BLaER1 treated with 17β-estradiol and CSF1 and Interleukin-3, amounts not matched to agents 10 nM and 100 nM (cell line): ENCODE data around the gene ZBED1.
"Not testable (repeated sequence)": the region's sequence is repeated elsewhere in the genome, so short reads cannot be mapped to it uniquely, and the experiment has no call there.

Experiments used
- H3K27ac ChIP-seq, 11 experiments: shearing (Covaris generic); formaldehyde crosslinking; 2 replicates each; pipeline ENCODE4 v1.8.1; 2022
- H3K27me3 ChIP-seq, 11 experiments: shearing (Covaris generic); formaldehyde crosslinking; 2 replicates each; pipeline ENCODE4 v1.8.1; 2022
- H3K36me3 ChIP-seq, 11 experiments: shearing (Covaris generic); formaldehyde crosslinking; 2 replicates each; pipeline ENCODE4 v1.8.1; 2022
- H3K4me1 ChIP-seq, 10 experiments: shearing (Covaris generic); formaldehyde crosslinking; 2 replicates each; pipeline ENCODE4 v1.8.1; 2022
- H3K4me2 ChIP-seq, 11 experiments: shearing (Covaris generic); formaldehyde crosslinking; 2 replicates each; pipeline ENCODE4 v1.8.1; 2022
- H3K4me3 ChIP-seq, 10 experiments: shearing (Covaris generic); formaldehyde crosslinking; 2 replicates each; pipeline ENCODE4 v1.8.1; 2022
- H3K9ac ChIP-seq, 11 experiments: shearing (Covaris generic); formaldehyde crosslinking; 2 replicates each; pipeline ENCODE4 v1.8.1; 2022
- H3K9me3 ChIP-seq, 11 experiments: shearing (Covaris generic); formaldehyde crosslinking; replicated peaks in 1 of 11; 2 replicates each; pipeline ENCODE4 v1.8.1; 2022
- H4K20me1 ChIP-seq, 11 experiments: shearing (Covaris generic); formaldehyde crosslinking; 2 replicates each; pipeline ENCODE4 v1.8.1; 2022
- Cebpa-rat ChIP-seq, 11 experiments: shearing (Covaris generic); IDR thresholded peaks; 2 replicates each; pipeline ENCODE4 v1.8.1; 2022

ZBED1 gene

DNA sequence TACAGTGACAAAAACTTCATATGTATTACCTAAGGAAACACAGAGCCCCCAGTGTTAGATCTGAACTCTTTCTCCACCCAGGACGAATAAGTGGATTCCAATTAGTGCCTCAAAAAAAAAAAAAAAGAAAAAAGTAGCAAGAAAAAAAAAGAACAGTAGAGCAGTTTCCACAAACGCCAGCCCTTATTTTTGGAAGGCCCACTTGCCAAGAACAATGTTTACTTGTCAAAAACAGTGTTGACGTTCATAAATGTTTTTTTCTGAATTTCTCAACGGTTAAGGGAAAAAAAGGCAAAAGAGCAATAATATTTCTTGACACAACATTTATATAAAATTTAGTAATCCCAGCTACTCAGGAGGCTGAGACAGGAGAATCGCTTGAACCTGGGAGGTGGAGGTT, 38.7 kb downstream of the ZBED1 start:
- no peaks in the 10 kb centered on the region for H3K27me3 ChIP-seq
- no peak overlapping the region for H3K4me3 ChIP-seq
- 0 out of 22 replicates have a peak overlapping the region, but pooled peaks of 1 of the 11 experiments have one; percentile 12 for H3K4me2 ChIP-seq
- H3K4me1 ChIP-seq, result peaks cover 0 to 11% (median 6%) of the 10 kb centered on the region in 10 experiments; a peak in 10 of 20 replicates
- TF ChIP-seq Cebpa-rat (IDR thresholded peaks at IDR 0.05), result no peak
- H3K36me3 ChIP-seq, result peaks cover 14 to 46% (median 27%) of the 10 kb centered on the region in 11 experiments; a peak in 21 of 22 replicates
- H3K9me3 ChIP-seq, result peaks cover 6 to 26% (median 13%) of the 10 kb centered on the region in 11 experiments; a peak in 19 of 22 replicates
- no peak overlapping the region; a peak in 1 of 22 replicates for H3K9ac ChIP-seq
- peaks cover 41 to 94% (median 76%) of the 10 kb centered on the region in 11 experiments; a peak in 20 of 22 replicates for H4K20me1 ChIP-seq
- no peak overlapping the region for H3K27ac ChIP-seq

DNA sequence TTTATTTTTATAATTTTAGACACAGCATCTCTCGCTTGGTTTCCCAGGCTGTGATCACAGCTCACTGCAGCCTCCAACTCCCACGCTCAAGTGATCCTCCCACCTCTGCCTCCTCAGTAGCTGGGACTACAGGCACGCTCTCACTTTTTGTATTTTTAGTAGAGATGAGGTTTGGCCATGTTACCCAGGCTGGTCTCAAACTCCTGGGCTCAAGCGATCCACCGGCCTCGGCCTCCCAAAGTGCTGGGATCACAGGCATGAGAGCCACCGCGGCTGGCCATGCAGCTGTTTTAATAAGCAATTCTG, 39.1 kb downstream of the ZBED1 start:
- peak overlapping the region in 2 of 11 experiments; percentile 12 to 19; a peak in 2 of 22 replicates for H3K4me2 ChIP-seq
- H4K20me1 ChIP-seq, result peaks cover 37 to 94% (median 76%) of the 10 kb centered on the region in 11 experiments; a peak in 20 of 22 replicates
- H3K36me3 ChIP-seq, result peaks cover 14 to 43% (median 29%) of the 10 kb centered on the region in 11 experiments; a peak in 21 of 22 replicates
- H3K9ac ChIP-seq, result no peak overlapping the region; a peak in 1 of 22 replicates
- H3K4me1 ChIP-seq, result peaks cover 0 to 11% (median 6%) of the 10 kb centered on the region in 10 experiments; a peak in 10 of 20 replicates
- H3K4me3 ChIP-seq, result no peak overlapping the region
- TF ChIP-seq Cebpa-rat (IDR thresholded peaks at IDR 0.05), result no peak
- no peaks in the 10 kb centered on the region for H3K27me3 ChIP-seq
- H3K9me3 ChIP-seq, result peaks cover 6 to 26% (median 13%) of the 10 kb centered on the region in 11 experiments; a peak in 19 of 22 replicates
- no peak overlapping the region for H3K27ac ChIP-seq

DNA sequence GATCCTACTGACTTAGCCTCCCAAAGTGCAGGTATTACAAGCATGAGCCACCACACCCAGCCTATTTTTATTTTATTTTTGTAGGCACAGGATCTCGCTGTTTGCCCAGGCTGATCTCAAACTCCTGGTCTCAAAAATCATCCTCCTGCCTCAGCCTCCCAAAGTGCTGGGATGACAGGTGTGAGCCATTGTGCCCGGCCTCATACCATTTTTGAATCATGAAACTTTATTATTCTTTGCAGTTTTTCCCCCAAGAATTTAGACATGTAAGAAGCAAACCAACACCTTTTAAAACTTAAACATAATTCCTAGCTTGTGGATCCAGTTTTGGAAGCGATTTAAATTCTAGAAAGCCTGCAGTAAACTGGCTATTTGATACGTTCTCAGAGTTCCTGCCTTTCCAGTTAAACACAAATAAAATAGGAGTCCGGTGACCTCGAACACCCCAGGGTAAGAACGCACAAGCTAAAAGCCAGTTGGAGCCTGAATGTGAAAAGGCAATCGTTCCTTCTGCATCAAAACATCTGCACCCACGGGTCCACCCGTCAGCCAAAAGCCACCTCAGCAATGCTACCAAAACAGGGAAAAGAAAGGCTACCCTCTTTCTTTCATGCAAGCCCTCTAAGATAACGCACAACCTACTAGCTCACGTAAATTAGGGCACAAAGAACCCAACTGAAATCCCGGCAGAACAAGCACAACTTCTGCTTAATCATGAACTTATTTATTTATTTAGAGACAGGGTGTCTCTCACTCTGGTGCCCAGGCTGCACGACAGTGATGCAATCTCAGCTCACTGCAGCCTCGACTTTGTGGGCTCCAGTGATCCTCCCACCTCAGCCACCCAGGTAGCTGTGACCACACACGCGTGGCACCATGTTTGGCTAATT, 39.7 kb downstream of the ZBED1 start:
- peaks cover 0 to 11% (median 6%) of the 10 kb centered on the region in 10 experiments; a peak in 10 of 20 replicates for H3K4me1 ChIP-seq
- H3K27me3 ChIP-seq, H3K9ac ChIP-seq, H3K27ac ChIP-seq, H3K4me3 ChIP-seq: not testable (repeated sequence)
- H3K9me3 ChIP-seq, result peaks cover 6 to 21% (median 13%) of the 10 kb centered on the region in 11 experiments; a peak in 19 of 22 replicates
- H4K20me1 ChIP-seq, result peaks cover 32 to 94% (median 75%) of the 10 kb centered on the region in 11 experiments; a peak in 20 of 22 replicates
- H3K4me2 ChIP-seq, result peak overlapping the region in 2 of 11 experiments; percentile 12 to 19; a peak in 2 of 22 replicates
- peaks cover 14 to 37% (median 24%) of the 10 kb centered on the region in 11 experiments; a peak in 21 of 22 replicates for H3K36me3 ChIP-seq

DNA sequence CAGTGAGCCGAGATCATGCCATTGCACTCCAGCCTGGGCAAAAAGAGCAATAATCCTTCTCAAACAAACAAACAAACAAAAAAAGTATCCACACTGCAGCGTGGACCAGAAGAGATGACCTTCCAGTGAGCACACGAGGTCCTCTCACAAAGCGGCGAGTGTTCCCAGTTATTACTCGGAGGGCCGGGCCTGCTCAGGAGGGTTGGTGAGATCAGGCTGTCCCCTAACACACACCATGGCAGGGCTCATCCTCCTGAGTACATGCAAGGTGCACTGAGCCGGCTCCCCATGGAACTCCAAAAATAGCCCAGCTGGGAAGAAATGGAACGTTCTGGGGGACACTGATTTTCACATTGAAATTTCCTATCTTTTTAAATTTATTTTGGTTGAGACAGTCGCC, 40.7 kb downstream of the ZBED1 start:
- H3K9ac ChIP-seq, H3K27me3 ChIP-seq, H3K4me2 ChIP-seq, H3K27ac ChIP-seq, H3K4me3 ChIP-seq: not testable (repeated sequence)
- H3K9me3 ChIP-seq, result peaks cover 6 to 20% (median 12%) of the 10 kb centered on the region in 11 experiments; a peak in 19 of 22 replicates
- H4K20me1 ChIP-seq, result peaks cover 25 to 94% (median 72%) of the 10 kb centered on the region in 11 experiments; a peak in 20 of 22 replicates
- H3K4me1 ChIP-seq, result peaks cover 0 to 11% (median 6%) of the 10 kb centered on the region in 10 experiments; a peak in 10 of 20 replicates
- H3K36me3 ChIP-seq, result peaks cover 15 to 36% (median 25%) of the 10 kb centered on the region in 11 experiments; a peak in 21 of 22 replicates

DNA sequence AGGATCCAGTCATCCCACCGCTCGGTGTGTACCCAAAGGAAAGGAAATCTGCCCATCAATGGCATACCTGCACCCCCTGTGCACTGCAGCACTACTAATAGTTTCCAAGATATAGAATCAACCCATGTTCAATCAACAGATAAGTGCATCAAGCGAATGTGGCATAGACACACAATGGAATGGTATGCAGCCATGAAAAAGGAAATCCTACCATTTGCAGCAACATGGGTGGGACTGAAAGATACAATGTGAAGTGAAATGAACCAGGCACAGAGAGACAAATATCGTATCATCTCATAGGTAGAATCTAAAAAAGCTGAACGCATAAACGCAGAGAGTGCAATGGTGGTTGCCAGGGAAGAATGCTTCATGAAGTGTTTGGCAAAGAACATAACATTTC, 42.5 kb downstream of the ZBED1 start:
- H3K27me3 ChIP-seq, result no peaks in the 10 kb centered on the region
- H3K9me3 ChIP-seq, result peaks cover 9 to 28% (median 19%) of the 10 kb centered on the region in 11 experiments; a peak in 21 of 22 replicates
- H3K36me3 ChIP-seq, result peaks cover 23 to 39% (median 28%) of the 10 kb centered on the region in 11 experiments; a peak in 21 of 22 replicates
- H3K9ac ChIP-seq, result no peak overlapping the region
- peaks cover 16 to 83% (median 55%) of the 10 kb centered on the region in 11 experiments; a peak in 20 of 22 replicates for H4K20me1 ChIP-seq
- H3K4me1 ChIP-seq, result peaks cover 0 to 11% (median 6%) of the 10 kb centered on the region in 10 experiments; a peak in 10 of 20 replicates
- H3K4me3 ChIP-seq, result no peak overlapping the region
- TF ChIP-seq Cebpa-rat (IDR thresholded peaks at IDR 0.05), result no peak
- H3K27ac ChIP-seq, result no peak overlapping the region
- H3K4me2 ChIP-seq, result no peak overlapping the region

DNA sequence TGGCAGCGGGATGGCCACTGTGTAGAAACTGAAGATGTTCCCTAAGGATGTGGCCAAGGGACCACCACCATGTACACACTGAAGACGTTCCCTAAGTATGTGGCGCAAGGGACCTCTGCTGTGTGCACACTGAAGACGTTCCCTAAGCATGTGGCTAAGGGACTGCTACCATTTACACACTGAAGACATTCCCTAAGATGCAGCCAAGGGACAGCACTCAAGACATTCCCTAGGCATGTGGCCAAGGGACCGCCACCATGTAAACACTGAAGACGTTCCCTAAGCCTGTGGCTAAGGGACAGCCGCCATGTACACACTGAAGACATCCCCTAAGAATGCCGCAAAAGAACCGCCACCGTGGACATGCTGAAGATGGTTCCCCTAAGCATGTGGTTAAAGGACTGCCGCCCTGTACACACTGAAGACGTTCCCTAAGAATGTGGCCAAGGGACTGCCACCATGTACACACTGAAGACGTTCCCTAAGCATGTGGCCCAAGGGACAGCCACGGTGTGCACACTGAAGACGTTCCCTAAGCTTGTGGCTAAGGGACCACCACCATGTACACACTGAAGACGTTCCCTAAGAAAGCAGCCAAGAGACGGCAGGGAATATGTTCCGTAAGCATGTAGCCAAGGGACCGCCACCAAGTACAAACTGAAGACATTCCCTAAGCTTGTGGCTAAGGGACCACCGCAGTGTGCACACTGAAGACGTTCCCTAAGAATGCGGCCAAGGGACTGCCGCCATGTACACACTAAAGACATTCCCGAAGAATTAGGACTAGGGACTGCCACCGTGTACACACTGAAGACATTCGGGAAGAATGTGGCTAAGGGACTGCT, 43.3 kb downstream of the ZBED1 start:
- Histone ChIP-seq H3K9me3 (peaks cover 9 to 36% (median 27%) of the 10 kb centered on the region in 11 experiments; a peak in 21 of 22 replicates), H3K4me2 (no peak overlapping the region), H3K9ac (no peak overlapping the region), H3K4me3 (no peak overlapping the region), H3K27ac (no peak overlapping the region), H3K4me1 (peaks cover 0 to 11% (median 5%) of the 10 kb centered on the region in 10 experiments; a peak in 10 of 20 replicates), H4K20me1 (peaks cover 16 to 79% (median 47%) of the 10 kb centered on the region in 11 experiments; a peak in 19 of 22 replicates), H3K27me3 (no peaks in the 10 kb centered on the region), H3K36me3 (peaks cover 31 to 47% (median 36%) of the 10 kb centered on the region in 11 experiments)
- TF ChIP-seq Cebpa-rat (IDR thresholded peaks at IDR 0.05), result no peak

DNA sequence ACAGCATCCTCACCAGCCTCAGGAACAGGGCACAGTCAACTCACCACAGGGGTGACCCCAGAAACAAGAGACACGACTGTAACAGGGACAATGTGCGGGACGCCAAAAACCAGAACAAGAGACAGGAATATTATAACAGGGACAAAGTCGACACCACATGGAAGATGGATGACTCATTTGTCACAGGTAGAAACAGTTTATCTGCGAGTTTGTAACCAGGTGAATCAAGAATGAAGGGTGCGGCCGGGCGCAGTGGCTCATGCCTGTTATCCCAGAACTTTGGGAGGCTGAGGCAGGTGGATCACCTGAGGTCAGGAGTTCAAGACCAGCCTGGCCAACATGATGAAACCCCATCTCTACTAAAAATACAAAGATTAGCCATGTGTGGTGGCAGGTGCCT, 44.7 kb downstream of the ZBED1 start:
- H3K4me1 ChIP-seq, result peaks cover 0 to 13% (median 9%) of the 10 kb centered on the region in 10 experiments; a peak in 12 of 20 replicates
- H3K27me3 ChIP-seq, result not testable (repeated sequence)
- H4K20me1 ChIP-seq, result peaks cover 12 to 77% (median 36%) of the 10 kb centered on the region in 11 experiments; a peak in 18 of 22 replicates

DNA sequence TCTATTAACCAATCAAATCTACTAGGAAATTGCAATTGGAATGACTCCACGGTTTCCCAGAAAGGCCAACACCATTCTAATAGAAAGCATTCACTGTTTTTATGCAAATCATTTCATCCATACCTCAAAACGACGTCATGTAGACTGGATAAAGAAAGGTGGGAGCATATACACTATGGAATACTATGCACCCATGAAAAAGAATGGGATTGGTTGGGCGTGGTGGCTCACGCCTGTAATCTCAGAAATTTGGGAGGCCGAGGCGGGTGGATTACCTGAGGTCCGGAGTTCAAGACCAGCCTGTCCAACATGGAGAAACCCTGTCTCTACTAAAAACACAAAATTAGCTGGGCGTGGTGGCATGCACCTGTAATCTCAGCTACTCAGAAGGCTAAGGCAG, 46.2 kb downstream of the ZBED1 start:
- not testable (repeated sequence) for H3K4me3 ChIP-seq, H3K4me2 ChIP-seq, H3K27ac ChIP-seq, H3K27me3 ChIP-seq, H3K9ac ChIP-seq
- Histone ChIP-seq H3K36me3 (peaks cover 33 to 53% (median 43%) of the 10 kb centered on the region in 11 experiments), H4K20me1 (peaks cover 12 to 74% (median 32%) of the 10 kb centered on the region in 11 experiments; a peak in 17 of 22 replicates), H3K4me1 (peaks cover 0 to 28% (median 22%) of the 10 kb centered on the region in 10 experiments; a peak in 18 of 20 replicates), H3K9me3 (peaks cover 9 to 45% (median 32%) of the 10 kb centered on the region in 11 experiments; a peak in 21 of 22 replicates)

More for the DNA sequence above, 44.7 kb downstream of the ZBED1 start:
- H3K27ac ChIP-seq, H3K9ac ChIP-seq, H3K4me2 ChIP-seq, H3K4me3 ChIP-seq: not testable (repeated sequence)
- peaks cover 9 to 45% (median 32%) of the 10 kb centered on the region in 11 experiments; a peak in 21 of 22 replicates for H3K9me3 ChIP-seq
- peaks cover 33 to 53% (median 43%) of the 10 kb centered on the region in 11 experiments for H3K36me3 ChIP-seq
